ENCODE results near the gene OR4D1. TPM values are rescaled to one million over a fixed set of nuclear protein-coding genes. Genes with fewer than 3 reads are reported as not detected.

Gene OR4D1
- total and polyA plus RNA-seq, 2 donors (not counting 1 experiment from before 2014, with no cell fraction given), result 0.01 TPM; not detected in 1

- Histone ChIP-seq H3K9me3 (ENCODE audit: control extremely low read depth in 1 of 3, control insufficient read depth in 2 of 3, insufficient read depth in 1 of 3, low read length in 2 of 3) (peaks cover 0 to 2% (median 0%) of the 10 kb centered on the region in 3 donors), H3K79me2 (ENCODE audit: control insufficient read depth, insufficient read depth, low read length) (no peaks in the 10 kb centered on the region), H3K4me1 (ENCODE audit: control insufficient read depth in 2 of 2, insufficient read depth in 2 of 2, low read length in 2 of 2) (peaks cover 0 to 5% of the 10 kb centered on the region in 2 donors), H3K9ac (ENCODE audit: low read length) (no peak overlapping the region), H3K36me3 (replicated peaks in 1 of 2; ENCODE audit: control extremely low read depth in 1 of 2, control insufficient read depth in 1 of 2, extremely low read depth in 1 of 2, insufficient read depth in 2 of 2, low read length in 1 of 2) (no peaks in the 10 kb centered on the region), H3K4me3 (ENCODE audit: control extremely low read depth in 1 of 5, extremely low read depth in 1 of 5, insufficient read depth in 1 of 5, low read depth in 2 of 5, low read length in 4 of 5) (no peak overlapping the region), H3K4me2 (replicated peaks; ENCODE audit: low read depth, low read length, poor library complexity, severe bottlenecking) (no peak overlapping the region), H3K27me3 (replicated peaks in 1 of 4; ENCODE audit: control extremely low read depth in 1 of 4, control insufficient read depth in 3 of 4, insufficient read depth in 4 of 4, low read length in 3 of 4) (peaks cover 0 to 2% (median 0%) of the 10 kb centered on the region in 4 experiments), H4K20me1 (ENCODE audit: control insufficient read depth, insufficient read depth, low read length, poor library complexity, severe bottlenecking) (no peaks in the 10 kb centered on the region), H3K27ac (ENCODE audit: low read length in 2 of 2) (no peak overlapping the region), H2AFZ (ENCODE audit: insufficient read depth, low read depth, low read length, poor library complexity, severe bottlenecking) (no peak overlapping the region)
- POLR2A ChIA-PET, result no interaction called here
- TF ChIP-seq, protein P1, sequence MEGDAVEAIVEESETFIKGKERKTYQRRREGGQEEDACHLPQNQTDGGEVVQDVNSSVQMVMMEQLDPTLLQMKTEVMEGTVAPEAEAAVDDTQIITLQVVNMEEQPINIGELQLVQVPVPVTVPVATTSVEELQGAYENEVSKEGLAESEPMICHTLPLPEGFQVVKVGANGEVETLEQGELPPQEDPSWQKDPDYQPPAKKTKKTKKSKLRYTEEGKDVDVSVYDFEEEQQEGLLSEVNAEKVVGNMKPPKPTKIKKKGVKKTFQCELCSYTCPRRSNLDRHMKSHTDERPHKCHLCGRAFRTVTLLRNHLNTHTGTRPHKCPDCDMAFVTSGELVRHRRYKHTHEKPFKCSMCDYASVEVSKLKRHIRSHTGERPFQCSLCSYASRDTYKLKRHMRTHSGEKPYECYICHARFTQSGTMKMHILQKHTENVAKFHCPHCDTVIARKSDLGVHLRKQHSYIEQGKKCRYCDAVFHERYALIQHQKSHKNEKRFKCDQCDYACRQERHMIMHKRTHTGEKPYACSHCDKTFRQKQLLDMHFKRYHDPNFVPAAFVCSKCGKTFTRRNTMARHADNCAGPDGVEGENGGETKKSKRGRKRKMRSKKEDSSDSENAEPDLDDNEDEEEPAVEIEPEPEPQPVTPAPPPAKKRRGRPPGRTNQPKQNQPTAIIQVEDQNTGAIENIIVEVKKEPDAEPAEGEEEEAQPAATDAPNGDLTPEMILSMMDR (IDR thresholded peaks at IDR 0.05), result no peak
- no peak for TF ChIP-seq EZH2 (IDR thresholded peaks at IDR 0.05; ENCODE audit: borderline replicate concordance, insufficient read depth, low read depth, low read length, poor library complexity, severe bottlenecking)
- ATAC-seq (ENCODE audit: low read depth) (no peak), DNase-seq (no peak)
- Mint-ChIP-seq H3K4me3 (no peak overlapping the region), H3K9me3 (ENCODE audit: insufficient read depth) (no peaks in the 10 kb centered on the region), H3K4me1 (peaks cover 3% of the 10 kb centered on the region), H3K27ac (no peak overlapping the region), H3K27me3 (peaks cover 41% of the 10 kb centered on the region)
- CTCF ChIA-PET, result no interaction called here
- 95% methylated on average over 4 of the region's 7 CpGs for WGBS (ENCODE audit: insufficient coverage)
- intact Hi-C loops (cut with micrococcal nuclease), result no loop called here
These were observed 48.4 kb downstream of the OR4D1 start for GRCh38 chr17:58196610-58197009.

DNA sequence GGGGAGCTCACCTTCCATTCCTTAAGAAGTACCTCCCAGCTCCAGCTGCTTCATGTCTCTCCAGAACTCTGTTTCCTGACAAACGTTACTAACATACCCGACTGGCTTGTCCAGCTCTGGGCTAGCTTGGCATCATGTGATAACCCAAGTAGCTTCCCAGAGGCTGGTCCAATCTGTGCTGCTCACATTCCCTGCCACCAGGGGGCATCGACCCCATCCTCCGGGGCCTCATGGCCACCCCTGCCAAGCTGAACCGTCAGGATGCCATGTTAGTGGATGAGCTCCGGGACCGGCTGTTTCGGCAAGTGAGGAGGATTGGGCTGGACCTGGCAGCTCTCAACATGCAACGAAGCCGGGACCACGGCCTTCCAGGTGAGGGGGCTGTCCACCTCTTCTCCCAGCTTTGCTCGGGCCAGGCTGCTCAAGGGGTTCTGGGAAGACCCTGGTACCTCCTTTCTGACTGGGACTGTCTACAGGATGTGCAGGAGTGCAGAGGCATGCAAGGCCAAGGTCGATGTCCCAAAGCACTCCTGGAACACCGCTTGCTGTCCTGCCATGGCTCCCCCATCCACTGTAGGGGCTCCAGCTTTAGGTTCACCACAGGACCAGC is 51.9 kb downstream of the OR4D1 start:
- peak; percentile 64 for DNase-seq
- H3K27ac Mint-ChIP-seq, result no peak overlapping the region
- no peaks in the 10 kb centered on the region for H3K79me2 ChIP-seq (ENCODE audit: control insufficient read depth, insufficient read depth, low read length)
- H3K36me3 ChIP-seq (replicated peaks in 1 of 2; ENCODE audit: control extremely low read depth in 1 of 2, control insufficient read depth in 1 of 2, extremely low read depth in 1 of 2, insufficient read depth in 2 of 2, low read length in 1 of 2), result no peaks in the 10 kb centered on the region
- no peaks in the 10 kb centered on the region for H4K20me1 ChIP-seq (ENCODE audit: control insufficient read depth, insufficient read depth, low read length, poor library complexity, severe bottlenecking)
- no peak overlapping the region for H3K27ac ChIP-seq (ENCODE audit: low read length in 2 of 2)
- no peaks in the 10 kb centered on the region for H3K9me3 ChIP-seq (ENCODE audit: control extremely low read depth in 1 of 3, control insufficient read depth in 2 of 3, insufficient read depth in 1 of 3, low read length in 2 of 3)
- H3K4me3 Mint-ChIP-seq, result no peak overlapping the region
- H2AFZ ChIP-seq (ENCODE audit: insufficient read depth, low read depth, low read length, poor library complexity, severe bottlenecking), result peak overlapping the region; percentile 16
- H3K9me3 Mint-ChIP-seq (ENCODE audit: insufficient read depth), result no peaks in the 10 kb centered on the region
- ChIA-PET POLR2A (interaction anchor here (0.5 kb wide), 1 partner anchor 33 kb away, joined by 4 read pairs; no protein-coding TSS in a partner anchor), CTCF (interaction anchor here (0.7 to 4.6 kb wide), 25 partner anchors 9 to 805 kb away, joined by 3 to 29 read pairs (median 5); partner anchors contain the start of genes LPO, MKS1 and RNF43)
- intact Hi-C loops (cut with micrococcal nuclease), result loop anchor here (1.0 kb wide), 1 partner anchor 49 kb away; no protein-coding TSS in a partner anchor
- peaks cover 3% of the 10 kb centered on the region for H3K4me1 Mint-ChIP-seq
- no peak overlapping the region for H3K4me3 ChIP-seq (ENCODE audit: control extremely low read depth in 1 of 5, extremely low read depth in 1 of 5, insufficient read depth in 1 of 5, low read depth in 2 of 5, low read length in 4 of 5)
- H3K27me3 ChIP-seq (replicated peaks in 1 of 4; ENCODE audit: control extremely low read depth in 1 of 4, control insufficient read depth in 3 of 4, insufficient read depth in 4 of 4, low read length in 3 of 4), result peaks cover 0 to 2% (median 0%) of the 10 kb centered on the region in 4 experiments
- peaks cover 0 to 5% of the 10 kb centered on the region in 2 donors for H3K4me1 ChIP-seq (ENCODE audit: control insufficient read depth in 2 of 2, insufficient read depth in 2 of 2, low read length in 2 of 2)
- H3K9ac ChIP-seq (ENCODE audit: low read length), result no peak overlapping the region
- ATAC-seq (ENCODE audit: low read depth), result peak; percentile 70
- H3K4me2 ChIP-seq (replicated peaks; ENCODE audit: low read depth, low read length, poor library complexity, severe bottlenecking), result no peak overlapping the region
- 55% methylated on average over 14 of the region's 14 CpGs for WGBS (ENCODE audit: insufficient coverage)
- peaks cover 33% of the 10 kb centered on the region for H3K27me3 Mint-ChIP-seq
- TF ChIP-seq, protein P1 (IDR thresholded peaks at IDR 0.05), result peak; percentile 77
- no peak for TF ChIP-seq EZH2 (IDR thresholded peaks at IDR 0.05; ENCODE audit: borderline replicate concordance, insufficient read depth, low read depth, low read length, poor library complexity, severe bottlenecking)

Data from B cell (primary cell).